NCI-H2107 treated with DMSO at 0.1 percent for 48 hours (cell line): Measurements from ENCODE around the gene F11R.
A peak's percentile ranks its signal among the peaks of the same experiment; 100 is the strongest.
"Not testable (repeated sequence)": the region's sequence is repeated elsewhere in the genome, so short reads cannot be mapped to it uniquely, and the experiment has no call there.

Experiments used
- DNase-seq: peaks from one replicate; lab custom pipeline; 2025; ENCODE audit not compliant: unreplicated experiment; lab: John Stamatoyannopoulos, UW

The F11R gene

DNA sequence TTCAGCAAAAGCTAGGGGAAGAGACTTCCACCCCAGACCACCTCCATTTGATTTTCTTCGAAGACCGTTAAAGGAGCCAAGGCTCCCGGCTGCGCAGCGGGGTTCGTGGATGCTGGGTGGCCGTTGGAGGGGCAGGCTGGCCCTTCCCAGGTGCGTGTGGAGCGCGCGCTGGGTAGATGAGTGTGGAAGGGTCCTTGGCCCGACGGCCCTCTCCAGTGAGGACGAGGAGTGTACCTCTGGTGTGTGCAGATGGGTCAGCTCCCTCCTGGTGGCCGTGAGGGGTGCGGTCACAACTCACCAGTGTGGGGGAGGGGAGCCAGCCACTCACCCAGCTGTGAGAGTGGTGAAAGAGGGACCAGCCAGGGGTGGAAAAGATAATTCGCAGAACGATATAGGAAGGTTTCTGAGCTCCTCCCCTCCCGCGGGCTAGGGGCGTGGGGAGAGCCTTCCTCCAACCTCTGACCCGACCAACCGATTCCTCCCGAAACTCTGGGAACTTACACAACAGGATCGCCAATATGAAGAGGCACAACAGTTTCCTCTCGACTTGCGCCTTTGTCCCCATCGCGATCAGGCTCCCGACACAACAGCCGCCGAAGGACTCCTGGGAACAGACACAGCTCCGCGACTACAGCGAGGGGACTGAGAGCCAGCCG lies at the start of gene F11R:
Gene F11R (minus strand): TSS at position 644 of the 656 bp plus-strand sequence. CDS start 79 bp downstream, at position 565.
- no peak for DNase-seq

DNA sequence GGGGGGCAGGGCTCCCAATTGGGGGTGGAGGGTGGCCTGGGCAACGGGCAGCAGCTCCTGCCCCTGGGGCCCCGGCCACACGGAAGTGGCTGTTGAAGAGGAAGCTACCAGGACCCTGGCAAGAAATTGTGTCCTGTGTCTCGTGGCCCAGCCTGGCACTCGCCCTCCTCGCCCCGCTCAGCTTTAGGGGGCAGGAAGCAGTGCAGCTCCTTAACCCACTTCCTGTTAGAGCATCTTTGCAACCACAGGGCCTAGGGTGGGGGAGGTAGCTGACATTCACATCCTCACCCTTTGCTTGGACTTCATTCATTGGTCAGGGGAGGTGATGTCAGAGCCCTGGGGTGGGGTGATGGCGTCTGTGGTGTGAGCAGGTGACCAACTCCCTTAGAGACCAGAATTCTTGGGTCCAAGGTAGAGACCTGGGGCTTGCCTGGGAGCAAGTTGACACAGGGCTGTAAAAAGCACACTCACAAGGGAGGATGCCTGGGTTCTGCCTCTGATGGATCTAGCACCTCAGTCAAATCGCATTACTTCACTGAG lies 48.8 kb upstream of the F11R start, which contains the start of gene ARHGAP30:
Gene ARHGAP30 (minus strand): TSS at position 161 of the 540 bp plus-strand sequence. CDS start 267 bp downstream, outside the sequence.
- no peak for DNase-seq

GRCh38 chr1:161069241-161069640 lies 48.3 kb upstream of the F11R start:
- no peak for DNase-seq

DNA sequence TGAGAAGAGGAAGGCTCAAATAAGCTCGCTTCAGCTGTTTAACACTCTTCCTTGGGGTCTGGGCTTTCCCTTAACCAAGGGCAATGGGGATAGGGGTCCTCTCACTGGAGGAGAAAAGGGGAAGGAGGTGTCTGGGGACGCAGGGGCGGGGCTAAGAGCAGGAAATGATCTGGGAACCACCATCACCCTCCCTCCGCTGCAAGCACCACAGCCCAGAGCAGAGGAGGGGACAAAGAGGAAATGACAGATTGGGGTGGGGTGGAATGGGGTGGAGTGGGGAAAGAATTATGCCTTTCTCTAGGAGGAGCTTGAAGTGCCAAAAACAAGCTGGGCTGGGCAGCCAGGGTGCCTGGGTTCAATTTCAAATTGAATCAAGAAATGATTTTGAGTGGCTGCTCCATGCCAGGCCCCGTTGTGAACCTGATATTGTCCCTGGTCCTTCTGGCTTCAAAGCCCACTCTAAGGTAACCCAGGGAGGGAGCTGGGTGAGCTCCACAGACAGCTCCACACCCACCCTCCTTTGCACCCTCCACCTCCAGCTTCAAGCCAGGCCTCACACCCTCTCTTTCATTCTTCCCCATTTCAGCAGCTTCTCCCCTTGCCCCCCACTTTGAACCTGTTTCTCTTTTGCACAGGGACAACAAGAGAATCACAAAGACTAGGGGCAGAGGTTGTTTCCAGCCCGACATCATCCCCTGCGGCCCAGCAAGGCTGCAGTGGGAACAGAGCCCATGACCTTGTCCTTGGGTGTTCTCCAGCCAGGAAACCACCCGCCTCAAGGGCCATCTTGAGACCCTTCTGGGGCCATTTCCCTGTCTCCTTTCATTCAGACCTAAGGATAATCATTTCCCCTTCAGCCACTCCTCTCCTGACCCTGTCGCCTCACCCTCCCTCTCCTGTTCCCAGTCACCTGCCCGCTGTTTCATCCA lies 47.6 kb upstream of the F11R start:
- DNase-seq: no peak

DNA sequence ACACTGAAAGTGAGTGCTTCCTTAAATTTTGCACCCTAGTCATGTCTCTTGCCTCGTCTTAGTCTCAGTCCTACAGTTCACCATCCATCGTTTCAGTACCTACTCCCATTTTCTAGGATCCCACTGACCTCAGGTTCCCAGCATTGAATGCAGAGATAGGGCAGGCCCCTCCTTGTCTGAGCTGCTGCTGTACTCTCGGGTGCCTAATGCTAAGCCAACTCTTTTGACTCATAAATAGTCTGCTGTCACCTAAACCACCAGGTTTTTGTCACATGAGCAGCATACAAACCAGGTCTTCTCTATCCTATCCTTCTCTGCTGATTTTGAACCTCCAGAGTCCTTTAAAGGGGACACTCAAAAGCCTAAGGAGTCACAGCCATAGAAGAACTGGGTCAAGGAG lies 45.7 kb upstream of the F11R start:
- DNase-seq: no peak

DNA sequence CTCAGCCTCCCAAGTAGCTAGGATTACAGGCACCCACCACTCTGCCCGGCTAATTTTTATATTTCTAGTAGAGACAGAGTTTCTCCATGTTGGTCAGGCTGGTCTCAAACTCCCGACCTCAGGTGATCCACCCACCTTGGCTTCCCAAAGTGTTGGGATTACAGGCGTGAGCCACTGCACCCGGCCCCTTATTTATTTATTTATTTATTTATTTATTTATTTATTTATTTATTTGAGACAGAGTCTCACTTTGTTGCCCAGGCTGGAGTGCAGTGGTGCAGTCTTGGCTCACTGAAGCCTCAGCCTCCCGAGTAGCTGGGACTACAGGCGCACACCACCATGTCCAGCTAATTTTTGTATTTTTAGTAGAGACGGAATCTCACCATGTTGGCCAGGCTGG lies 44.7 kb upstream of the F11R start:
- DNase-seq: not testable (repeated sequence)

DNA sequence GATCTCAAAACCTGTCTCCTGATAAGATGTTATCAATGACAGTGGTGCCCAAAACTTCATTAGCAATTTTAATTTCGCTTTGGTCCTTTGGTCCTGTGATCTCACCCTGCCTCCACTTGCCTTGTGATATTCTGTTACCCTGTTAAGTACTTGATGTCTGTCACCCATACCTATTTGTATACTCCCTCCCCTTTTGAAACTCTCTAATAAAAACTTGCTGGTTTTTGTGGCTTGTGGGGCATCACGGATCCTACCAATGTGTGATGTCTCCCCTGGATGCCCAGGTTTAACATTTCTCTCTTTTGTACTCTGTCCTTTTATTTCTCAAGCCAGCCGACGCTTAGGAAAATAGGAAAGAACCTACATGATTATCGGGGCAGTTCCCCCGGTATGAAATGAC lies 43.0 kb upstream of the F11R start:
- not testable (repeated sequence) for DNase-seq

DNA sequence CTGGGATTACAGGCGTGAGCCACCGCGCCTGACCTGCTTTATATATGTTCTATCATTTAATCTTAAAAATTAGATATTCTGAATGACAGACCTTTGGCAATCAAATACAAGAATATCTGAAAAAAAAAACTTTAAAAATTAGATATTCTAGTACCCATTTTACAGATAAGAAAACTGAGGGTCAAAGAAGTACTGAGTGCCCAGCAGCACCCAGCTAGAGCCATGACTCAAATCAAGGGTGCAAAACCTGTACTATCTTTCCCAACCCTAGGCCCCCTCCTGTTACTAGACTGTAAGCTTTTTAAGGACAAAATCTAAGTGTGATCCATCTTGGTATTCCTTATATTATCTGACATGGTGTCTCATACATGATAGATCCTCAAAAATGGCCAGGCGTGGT lies 40.5 kb upstream of the F11R start:
- DNase-seq: no peak

DNA sequence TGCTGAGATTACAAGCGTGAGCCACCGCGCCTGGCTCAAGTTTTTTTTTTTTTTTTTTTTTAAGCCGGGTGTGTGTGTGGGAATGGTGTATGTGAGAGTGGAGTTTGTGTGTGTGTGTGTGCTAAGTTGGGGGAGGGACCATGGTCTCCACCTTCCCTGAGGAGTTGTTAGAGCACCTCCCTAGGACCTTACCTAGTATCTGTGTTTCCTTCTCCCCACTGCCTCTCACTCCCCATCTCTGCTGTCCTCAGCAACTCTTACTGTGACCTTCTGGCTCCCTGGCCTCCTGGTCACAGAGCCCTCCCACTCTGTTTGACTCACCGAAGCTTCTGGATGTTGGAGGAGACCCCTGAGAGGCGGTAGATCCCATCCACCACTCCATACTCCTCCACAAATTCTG lies 38.3 kb upstream of the F11R start:
- no peak for DNase-seq

DNA sequence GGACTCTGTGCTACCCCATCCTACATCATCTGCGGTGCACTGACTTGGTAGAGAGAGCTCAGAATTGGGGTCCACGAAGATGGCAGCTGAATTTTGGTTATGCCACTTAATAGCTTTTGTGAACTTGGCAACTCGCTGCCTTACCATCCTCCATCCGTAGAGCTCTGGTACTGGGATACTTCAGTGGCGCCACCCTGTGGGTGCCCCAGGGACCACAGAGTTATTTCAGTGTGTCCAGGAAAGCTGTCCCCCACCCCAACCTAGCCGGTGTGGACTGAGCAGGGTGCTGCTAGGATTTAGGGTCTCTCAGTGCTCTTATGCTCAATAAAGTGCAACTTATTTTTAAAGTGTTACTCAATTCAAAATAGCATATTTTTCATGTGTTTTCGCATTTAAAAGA lies 33.9 kb upstream of the F11R start:
- no peak for DNase-seq

DNA sequence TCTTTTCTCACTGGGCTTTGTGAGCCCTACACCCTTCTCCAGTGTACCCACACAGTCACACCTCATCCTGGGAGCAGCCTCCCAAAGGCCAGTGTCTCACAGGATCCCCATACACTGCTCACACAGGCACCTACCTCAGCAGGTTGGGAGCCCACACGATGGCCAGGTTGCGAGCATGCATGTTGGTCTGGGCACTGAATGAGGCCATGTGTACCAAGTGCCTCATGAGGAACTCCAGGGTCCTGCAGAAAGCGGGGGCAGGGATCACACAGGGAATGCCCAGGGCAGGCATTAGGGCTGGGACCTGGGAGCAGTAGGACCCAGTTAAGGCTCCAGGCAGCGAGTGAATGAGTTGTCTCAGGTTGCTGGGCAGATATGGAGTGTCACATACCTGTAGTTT lies 33.3 kb upstream of the F11R start:
- DNase-seq: no peak

DNA sequence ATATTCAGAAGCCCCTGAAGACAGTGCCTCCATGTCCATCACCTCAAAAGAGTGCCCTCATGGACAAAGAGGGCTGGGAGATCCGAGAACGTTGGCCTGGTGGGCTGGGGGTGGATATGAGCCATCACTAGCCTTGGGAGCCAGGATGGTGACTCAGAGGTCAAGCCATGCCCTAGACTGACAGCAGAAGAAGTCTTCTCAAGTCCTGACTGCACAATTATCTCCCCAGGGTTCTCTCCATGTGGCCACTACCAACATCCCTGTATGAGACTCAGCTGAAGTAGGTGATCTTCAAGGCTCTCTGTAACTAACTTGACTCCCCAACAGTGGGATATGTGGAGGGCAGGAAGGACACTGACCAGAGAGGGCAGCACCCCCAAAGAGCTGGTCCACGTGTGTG lies 31.9 kb upstream of the F11R start:
- DNase-seq: no peak

GRCh38 chr1:161051219-161051618 lies 30.3 kb upstream of the F11R start:
- DNase-seq: no peak

DNA sequence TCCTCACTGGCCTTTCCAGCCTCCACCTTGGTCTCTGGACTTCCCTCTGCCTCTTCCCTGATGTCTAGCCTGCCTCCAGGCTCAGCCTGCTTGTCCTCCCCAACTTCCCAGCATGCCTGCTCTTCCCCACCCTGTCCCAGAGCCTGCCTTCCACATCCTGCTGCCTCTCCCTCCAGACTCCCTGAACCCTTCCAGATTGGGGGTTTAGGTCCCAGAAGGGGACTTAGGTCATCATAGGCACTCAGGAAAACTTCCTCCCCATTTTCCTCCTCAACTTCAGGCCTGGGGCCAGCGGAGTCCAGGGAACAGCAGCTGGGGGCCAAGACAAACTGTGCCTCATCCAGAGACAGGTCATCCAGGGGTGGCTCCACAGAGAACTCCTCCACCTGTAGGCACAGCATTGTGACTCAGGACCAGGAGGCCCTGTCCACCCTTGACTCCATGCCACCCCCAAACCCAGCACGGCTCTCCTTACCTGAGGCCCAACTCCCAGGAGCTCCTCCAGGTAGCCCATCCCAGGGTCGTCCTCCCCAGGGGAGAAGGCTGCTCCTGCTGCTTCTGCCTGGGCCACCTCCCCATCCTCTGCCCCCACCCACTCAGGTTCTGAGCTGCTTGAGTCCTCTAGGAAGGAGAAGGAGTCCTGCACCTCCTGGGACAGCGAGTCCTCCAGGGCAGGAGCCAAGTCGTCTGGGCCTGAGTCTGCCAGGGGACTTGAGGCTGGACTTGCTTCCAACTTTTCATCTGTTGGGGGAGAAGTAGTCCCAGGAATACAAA lies 28.2 kb upstream of the F11R start:
- DNase-seq: no peak

GRCh38 chr1:161047436-161048420 lies 26.8 kb upstream of the F11R start:
- DNase-seq: no peak

DNA sequence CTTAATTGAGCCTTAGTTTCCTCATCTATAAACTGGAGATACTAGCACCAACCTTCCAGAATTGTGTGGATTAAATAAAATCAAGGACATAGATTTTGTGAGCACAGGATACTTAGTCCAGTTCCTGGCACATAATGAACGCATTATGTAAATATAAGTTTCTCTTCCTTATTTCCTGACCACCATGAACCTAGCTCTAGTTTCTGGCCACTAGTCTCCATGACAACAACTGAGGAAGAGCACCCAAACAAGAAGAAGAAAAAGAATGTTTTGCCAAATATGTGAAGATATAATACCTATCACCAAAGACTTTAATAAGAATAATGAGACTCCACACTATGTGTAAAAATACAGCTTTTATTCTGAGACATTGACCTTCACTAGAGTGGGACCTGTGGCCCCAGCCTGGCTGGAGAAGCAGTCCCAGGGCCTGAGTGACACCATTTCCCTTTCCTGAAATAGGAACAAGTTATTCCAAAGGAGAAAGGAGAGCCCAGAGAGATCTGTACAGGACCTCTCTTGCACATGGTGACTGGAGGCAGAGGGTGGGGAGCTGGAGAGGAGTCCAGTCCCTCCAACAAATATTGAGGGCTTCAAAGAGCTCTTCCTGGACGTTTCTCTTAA lies 25.8 kb upstream of the F11R start:
- no peak for DNase-seq

DNA sequence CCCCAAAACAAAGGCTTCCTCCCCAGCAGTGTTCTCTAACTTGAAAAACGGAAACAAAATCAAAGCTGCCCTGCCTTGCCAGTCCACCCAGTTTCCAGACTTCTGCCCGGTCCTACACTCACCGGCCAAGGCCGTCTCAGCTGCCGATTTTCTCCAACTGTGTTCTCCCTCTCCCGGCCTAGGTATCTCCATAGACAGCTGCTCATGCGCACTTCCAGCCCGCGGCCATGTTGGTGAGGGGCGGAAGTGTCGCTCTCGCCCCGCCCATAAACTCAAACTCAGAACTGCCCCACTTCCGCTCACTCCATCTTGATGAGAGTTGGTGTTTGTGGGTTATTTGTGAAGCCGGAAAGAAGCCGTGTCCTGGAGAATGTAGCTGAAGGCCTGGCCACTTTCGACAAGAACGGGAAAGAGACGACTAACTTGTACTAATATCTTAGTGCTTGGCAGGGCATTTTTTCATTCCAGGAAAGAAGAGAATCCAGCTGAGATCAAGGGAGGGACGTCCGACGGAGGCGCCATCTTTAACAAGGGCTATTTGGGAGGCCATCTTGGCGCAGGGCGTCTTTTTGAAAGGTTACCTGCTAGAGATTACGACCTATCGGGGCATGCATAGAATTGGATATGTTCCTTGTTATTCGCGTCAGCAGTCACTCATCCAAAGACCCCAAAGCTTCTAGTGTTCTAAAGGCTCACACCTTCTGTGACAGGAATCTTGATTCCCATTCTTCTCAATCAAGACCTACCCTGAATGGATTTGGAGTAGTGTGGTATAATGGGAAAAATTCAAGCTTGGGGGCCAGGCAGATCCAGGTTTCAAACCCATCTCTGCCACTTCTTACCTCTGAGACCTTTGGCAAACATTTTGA lies 25.0 kb upstream of the F11R start, which contains the start of gene USF1:
Gene USF1 (minus strand): TSS at position 242 of the 869 bp plus-strand sequence. CDS start 2,702 bp downstream, outside the sequence.
- peak; percentile 97 for DNase-seq
